ENCODE results near the gene ARL16.

GRCh38 chr17:81716674-81716996, 33.0 kb upstream of the ARL16 start:
- TF ChIP-seq RAD21 (IDR thresholded peaks at IDR 0.05; ENCODE audit: low read depth) (no peak), CTCF (IDR thresholded peaks at IDR 0.05 in 2 of 3, conservative IDR thresholded peaks at IDR 0.05 in 1 of 3; ENCODE audit: borderline replicate concordance in 1 of 3, insufficient read depth in 1 of 3, low read depth in 2 of 3, low read length in 2 of 3) (no peak), EZH2phosphoT487 (IDR thresholded peaks at IDR 0.05; ENCODE audit: borderline replicate concordance) (no peak), POLR2A (IDR thresholded peaks at IDR 0.05; ENCODE audit: borderline replicate concordance, extremely low read depth, insufficient read depth, insufficient read length) (no peak), POLR2AphosphoS5 (IDR thresholded peaks at IDR 0.05; ENCODE audit: low read depth, low read length) (no peak), SIN3A (IDR thresholded peaks at IDR 0.05; ENCODE audit: low read depth) (no peak), MAX (IDR thresholded peaks at IDR 0.05) (no peak), JUND (IDR thresholded peaks at IDR 0.05) (no peak)
